H1 (cell line): ENCODE measurements around the gene TFB2M. TPM values are rescaled to one million over a fixed set of nuclear protein-coding genes. Genes with fewer than 3 reads are reported as not detected.

Experiments used
- CTCF ChIA-PET: fragments of 300-600 bp; sonication (Branson Sonifier 250); formaldehyde crosslinking; loops from one replicate; lab custom pipeline; 2021; ENCODE audit not compliant: partially characterized antibody; lab: Charles Lee
- POLR2A ChIA-PET: fragments of 300-600 bp; sonication (Branson Sonifier 250); formaldehyde crosslinking; loops from one replicate; lab custom pipeline; 2021; ENCODE audit warnings: inconsistent platforms; ENCODE audit not compliant: partially characterized antibody; lab: Charles Lee
- DNase-seq, 2 experiments: peaks; one replicate each; pipeline versions ENCODE4 v3.0.0 to v3.0.0-alpha.2; 2010 to 2022; ENCODE audit warnings: low spot score in 2 of 2, low read depth in 1 of 2, mixed read lengths in 1 of 2
- FAIRE-seq: peaks from 2 replicates; lab custom pipeline; 2011; peaks lifted over from hg19 to GRCh38; lab: Jason Lieb, UNC
- H2AFZ ChIP-seq: 2 replicates; pipeline ENCODE4 v1.8.1; 2012; ENCODE audit warnings: low read length, inconsistent platforms
- H2AK5ac ChIP-seq: 2 replicates; pipeline ENCODE4 v1.6.1; 2013; ENCODE audit warnings: low read depth, low read length
- H2BK120ac ChIP-seq: replicated peaks from 2 replicates; pipeline ENCODE3; 2013; ENCODE audit warnings: low read depth, low read length, inconsistent platforms
- H2BK12ac ChIP-seq: 2 replicates; pipeline ENCODE4 v1.6.1; 2013; ENCODE audit warnings: low read depth, low read length
- H2BK15ac ChIP-seq: 2 replicates; pipeline ENCODE4 v1.6.1; 2013; ENCODE audit warnings: low read length
- H2BK20ac ChIP-seq: 2 replicates; pipeline ENCODE4 v1.6.1; 2013; ENCODE audit warnings: low read length
- H2BK5ac ChIP-seq: 2 replicates; pipeline ENCODE4 v1.6.1; 2013; ENCODE audit warnings: low read depth, low read length
- H3K14ac ChIP-seq: 2 replicates; pipeline ENCODE4 v1.6.1; 2013; ENCODE audit warnings: inconsistent platforms; ENCODE audit not compliant: insufficient read length
- H3K18ac ChIP-seq: 2 replicates; pipeline ENCODE4 v1.6.1; 2013; ENCODE audit warnings: low read length; ENCODE audit errors: extremely low read depth
- H3K23ac ChIP-seq: 2 replicates; pipeline ENCODE4 v1.6.1; 2013; ENCODE audit warnings: inconsistent platforms; ENCODE audit not compliant: insufficient read length
- H3K23me2 ChIP-seq: 2 replicates; pipeline ENCODE4 v1.6.1; 2013; ENCODE audit warnings: low read depth, low read length
- H3K27ac ChIP-seq: 2 replicates; pipeline ENCODE4 v1.6.1; 2011; ENCODE audit warnings: low read depth, low read length, inconsistent platforms
- H3K27me3 ChIP-seq, 4 experiments: replicated peaks in 1 of 4; 1 replicate in 1 of 4; 2 replicates in 3 of 4; pipeline versions ENCODE4 v1.6.1 to v1.8.1; 2011 to 2013; ENCODE audit warnings: low read length in 3 of 4, mild to moderate bottlenecking in 3 of 4, inconsistent platforms in 2 of 4, mixed read lengths in 2 of 4, moderate library complexity in 1 of 4; ENCODE audit not compliant: control insufficient read depth in 3 of 4, insufficient read depth in 3 of 4; ENCODE audit errors: extremely low read depth in 1 of 4
- H3K36me3 ChIP-seq, 4 experiments: 2 replicates each; pipeline versions ENCODE4 v1.6.1 to v1.8.1; 2011 to 2013; ENCODE audit warnings: mild to moderate bottlenecking in 4 of 4, low read length in 3 of 4, moderate library complexity in 2 of 4, control low read depth in 1 of 4, inconsistent platforms in 1 of 4; ENCODE audit not compliant: insufficient read depth in 4 of 4, control insufficient read depth in 2 of 4
- H3K4ac ChIP-seq: replicated peaks from 2 replicates; pipeline ENCODE3; 2013; ENCODE audit warnings: low read length, low read depth, mixed read lengths, inconsistent platforms; ENCODE audit not compliant: insufficient read length
- H3K4me1 ChIP-seq, 4 experiments: replicated peaks in 1 of 4; 1 replicate in 1 of 4; 2 replicates in 3 of 4; pipeline versions ENCODE4 v1.6.1 to v1.8.1; 2011 to 2013; ENCODE audit warnings: low read length in 3 of 4, inconsistent platforms in 2 of 4, mixed read lengths in 1 of 4; ENCODE audit not compliant: insufficient read depth in 4 of 4, control insufficient read depth in 3 of 4
- H3K4me2 ChIP-seq, 2 experiments: 2 replicates each; pipeline versions ENCODE4 v1.6.1 to v1.8.1; 2011 to 2013; ENCODE audit warnings: low read depth in 2 of 2, low read length in 2 of 2, control low read depth in 1 of 2, inconsistent platforms in 1 of 2, mild to moderate bottlenecking in 1 of 2; ENCODE audit not compliant: insufficient read depth in 1 of 2
- H3K4me3 ChIP-seq, 4 experiments: fragments of 200-600, 300-600 bp in 1 of 4; sonication (generic), shearing (Covaris generic), sonication (Bioruptor Twin) in 1 of 4; 2 replicates each; pipeline versions ENCODE4 v1.5.1 to v1.8.1; 2011 to 2016; ENCODE audit warnings: low read length in 4 of 4, low read depth in 3 of 4, control low read depth in 2 of 4, inconsistent platforms in 2 of 4, mild to moderate bottlenecking in 2 of 4, mixed read lengths in 1 of 4, moderate library complexity in 1 of 4; ENCODE audit not compliant: insufficient read depth in 2 of 4; ENCODE audit errors: extremely low read depth in 1 of 4
- H3K56ac ChIP-seq: replicated peaks from 2 replicates; pipeline ENCODE3; 2013; ENCODE audit warnings: low read depth, mild to moderate bottlenecking, mixed read lengths, low read length, inconsistent platforms; ENCODE audit not compliant: insufficient read length
- H3K79me1 ChIP-seq: 2 replicates; pipeline ENCODE4 v1.6.1; 2013; ENCODE audit warnings: low read depth, low read length, control low read depth
- H3K79me2 ChIP-seq, 2 experiments: 2 replicates each; pipeline versions ENCODE4 v1.6.1 to v1.8.1; 2012 to 2013; ENCODE audit warnings: low read length in 2 of 2, mild to moderate bottlenecking in 2 of 2, inconsistent platforms in 1 of 2; ENCODE audit not compliant: insufficient read depth in 2 of 2, control insufficient read depth in 1 of 2
- H3K9ac ChIP-seq, 4 experiments: replicated peaks in 1 of 4; 1 replicate in 1 of 4; 2 replicates in 3 of 4; pipeline versions ENCODE4 v1.6.1 to v1.8.1; 2011 to 2013; ENCODE audit warnings: low read depth in 3 of 4, low read length in 3 of 4, control low read depth in 2 of 4, mild to moderate bottlenecking in 2 of 4, moderate library complexity in 2 of 4, inconsistent platforms in 1 of 4; ENCODE audit errors: extremely low read depth in 1 of 4
- H3K9me3 ChIP-seq, 2 experiments: 2 replicates each; pipeline versions ENCODE4 v1.6.1 to v1.8.1; 2012 to 2013; ENCODE audit warnings: mild to moderate bottlenecking in 2 of 2, moderate library complexity in 2 of 2, control low read depth in 1 of 2, inconsistent platforms in 1 of 2, low read depth in 1 of 2, low read length in 1 of 2, mixed read lengths in 1 of 2; ENCODE audit not compliant: insufficient read depth in 2 of 2
- H4K20me1 ChIP-seq, 2 experiments: replicated peaks in 1 of 2; 2 replicates each; pipeline versions ENCODE3 to v1.8.1; 2011 to 2013; ENCODE audit warnings: inconsistent platforms in 2 of 2, low read length in 2 of 2, mild to moderate bottlenecking in 1 of 2; ENCODE audit not compliant: insufficient read depth in 2 of 2, control insufficient read depth in 1 of 2
- H4K5ac ChIP-seq: 2 replicates; pipeline ENCODE4 v1.6.1; 2013; ENCODE audit warnings: low read length, low read depth, mixed read lengths, inconsistent platforms; ENCODE audit not compliant: insufficient read length
- H4K8ac ChIP-seq: 2 replicates; pipeline ENCODE4 v1.8.0; 2013; ENCODE audit warnings: mild to moderate bottlenecking, moderate library complexity, low read length, inconsistent platforms; ENCODE audit not compliant: insufficient read depth; ENCODE audit errors: extremely low read depth
- H4K91ac ChIP-seq: replicated peaks from 2 replicates; pipeline ENCODE3; 2013; ENCODE audit warnings: low read length, mixed read lengths, inconsistent platforms; ENCODE audit not compliant: insufficient read length
- ASH2L ChIP-seq: fragments of 200-600, 300-600 bp; sonication (generic); IDR thresholded peaks from one replicate; pipeline ENCODE4 v1.7.1; 2017; ENCODE audit warnings: low read length
- ATF3 ChIP-seq: IDR thresholded peaks from 2 replicates; pipeline ENCODE4 v1.6.1; 2011; ENCODE audit warnings: low read depth, mild to moderate bottlenecking, low read length; ENCODE audit not compliant: insufficient read depth
- CHD1 ChIP-seq: IDR thresholded peaks from 2 replicates; pipeline ENCODE4 v1.6.1; 2012; ENCODE audit warnings: low read depth, low read length, improper control_type of control experiment
- CTBP2 ChIP-seq: IDR thresholded peaks from 2 replicates; pipeline ENCODE4 v1.7.0; 2011; ENCODE audit warnings: borderline replicate concordance, mild to moderate bottlenecking, moderate library complexity, mixed read lengths, low read length; ENCODE audit not compliant: insufficient read depth, insufficient read length
- FOSL1 ChIP-seq: IDR thresholded peaks from 2 replicates; pipeline ENCODE4 v1.6.1; 2011; ENCODE audit warnings: mild to moderate bottlenecking, low read depth, low read length, moderate library complexity; ENCODE audit not compliant: insufficient read depth
- GABPA ChIP-seq: IDR thresholded peaks from 2 replicates; pipeline ENCODE4 v1.6.1; 2011; ENCODE audit warnings: mild to moderate bottlenecking, low read length, moderate library complexity, borderline replicate concordance; ENCODE audit not compliant: insufficient read depth
- JUN ChIP-seq: IDR thresholded peaks from 2 replicates; pipeline ENCODE4 v1.6.1; 2011; ENCODE audit warnings: low read depth, mild to moderate bottlenecking, improper control_type of control experiment, low read length
- PHF8 ChIP-seq: fragments of 200-600 bp; sonication (generic); conservative IDR thresholded peaks from 2 replicates; pipeline ENCODE4 v1.7.1; 2012; ENCODE audit warnings: low read depth, mild to moderate bottlenecking, inconsistent platforms, low read length, moderate library complexity
- POU5F1 ChIP-seq: IDR thresholded peaks from 2 replicates; pipeline ENCODE4 v1.6.1; 2011; ENCODE audit warnings: low read depth, mild to moderate bottlenecking, low read length, moderate library complexity
- SAP30 ChIP-seq: fragments of 300-600 bp; sonication (generic); IDR thresholded peaks from 2 replicates; pipeline ENCODE4 v1.7.1; 2012; ENCODE audit warnings: low read length, moderate library complexity, mild to moderate bottlenecking, inconsistent platforms; ENCODE audit not compliant: insufficient read depth, insufficient replicate concordance
- SIX5 ChIP-seq: IDR thresholded peaks from 2 replicates; pipeline ENCODE4 v1.6.1; 2011; ENCODE audit warnings: mild to moderate bottlenecking, low read depth, low read length
- TAF7 ChIP-seq: optimal IDR thresholded peaks from 2 replicates; pipeline ENCODE3; 2011; ENCODE audit warnings: low read depth, mild to moderate bottlenecking, inconsistent platforms, low read length, moderate library complexity, borderline replicate concordance
- TBP ChIP-seq: IDR thresholded peaks from 2 replicates; pipeline ENCODE4 v1.6.1; 2011; ENCODE audit warnings: low read depth, low read length, improper control_type of control experiment
- YY1 ChIP-seq: IDR thresholded peaks from 2 replicates; pipeline ENCODE4 v1.6.1; 2011; ENCODE audit warnings: low read depth, mild to moderate bottlenecking, low read length
- WGBS, 2 experiments: shearing (Covaris generic) in 1 of 2; methylation state at CpG; one replicate each; pipeline versions ENCODE4 v1.1.6 to v1.1.7; 2013 to 2015; ENCODE audit warnings: low lambda C conversion rate in 2 of 2, mixed read lengths in 2 of 2, inconsistent platforms in 1 of 2, low coverage in 1 of 2, missing lambda C conversion rate in 1 of 2; ENCODE audit not compliant: insufficient replicate concordance in 2 of 2, insufficient coverage in 1 of 2, insufficient read length in 1 of 2; ENCODE audit errors: extremely low coverage in 1 of 2, missing lambda C conversion rate in 1 of 2; 5-methylcytosine and 5-hydroxymethylcytosine counted together
- polyA plus RNA-seq, 7 experiments: library from polyadenylated mRNA; depleted of rRNA in 3 of 7; stranded (reverse) in 5 of 7; unstranded in 2 of 7; fragments of >200 nt in 5 of 7; fragments of 200-250 nt in 2 of 7; gene quantifications; 1 replicate in 5 of 7; 2 replicates in 1 of 7; 4 replicates in 1 of 7; pipeline versions ENCODE4 v1.2.1 to v1.2.3, GENCODE V29; 2011 to 2013; ENCODE audit warnings: missing spikeins in 2 of 7, mixed read lengths in 2 of 7
- total RNA-seq: library from RNA; stranded (reverse); fragmentation: NEBNext Ultra II Directional; extraction: Animal tissue kit (Norgen Biotek cat#: 25700); gene quantifications from 2 replicates; pipeline ENCODE4 v1.2.1, GENCODE V29; 2021

TFB2M gene
- total and polyA plus RNA-seq, 2 of the 8 experiments (the other 6 are each of a cell fraction or from before 2014, with no cell fraction given), result 10.4 to 22.0 TPM

GRCh38 chr1:246554201-246554600, 11.9 kb downstream of the TFB2M start:
- Histone ChIP-seq H3K4me1 (no peaks in the 10 kb centered on the region), H3K9me3 (no peaks in the 10 kb centered on the region), H3K23me2 (no peaks in the 10 kb centered on the region), H2BK5ac (no peak overlapping the region), H2BK20ac (no peak overlapping the region), H3K27me3 (no peaks in the 10 kb centered on the region), H4K8ac (no peak overlapping the region), H3K4me2 (no peak overlapping the region), H4K20me1 (no peaks in the 10 kb centered on the region), H3K79me2 (peaks cover 0 to 22% of the 10 kb centered on the region in 2 experiments; a peak in 1 of 4 replicates), H3K9ac (no peak overlapping the region), H3K36me3 (peaks cover 3 to 46% (median 14%) of the 10 kb centered on the region in 4 experiments; a peak in 6 of 8 replicates), H2AK5ac (no peak overlapping the region), H3K4ac (no peak overlapping the region), H3K56ac (no peak overlapping the region), H3K27ac (no peak overlapping the region), H2BK12ac (no peak overlapping the region), H3K79me1 (peaks cover 4% of the 10 kb centered on the region; the same call in 1 of the 2 replicates), H3K4me3 (no peak overlapping the region), H3K23ac (no peak overlapping the region), H2AFZ (no peak overlapping the region), H2BK15ac (no peak overlapping the region), H4K91ac (no peak overlapping the region), H2BK120ac (no peak overlapping the region), H3K18ac (no peak overlapping the region), H4K5ac (no peak overlapping the region), H3K14ac (no peak overlapping the region)
- no peak for FAIRE-seq
- 91% methylated on average over 16 of the region's 16 CpGs; no CpG with 5 or more reads in 1 of the 2 experiments for WGBS, 2 experiments
- DNase-seq, result no peak
- ChIA-PET POLR2A (interaction anchor here (1.3 to 3.0 kb wide), 2 partner anchors 11 to 18 kb away, joined by 3 to 17 read pairs; partner anchors contain the start of genes CNST and TFB2M), CTCF (interaction anchor here (0.6 kb wide), 1 partner anchor 89 kb away, joined by 3 read pairs; no protein-coding TSS in a partner anchor)
- TF ChIP-seq CTBP2 (no peak), TAF7 (no peak), GABPA (no peak), ATF3 (no peak), PHF8 (no peak), JUN (no peak), YY1 (no peak), CHD1 (no peak), POU5F1 (no peak), SIX5 (no peak), TBP (no peak), ASH2L (no peak), FOSL1 (no peak), SAP30 (no peak)
